Prostate gland (tissue), 2 donors: ENCODE measurements around the gene QSOX1.

Source experiments
- CTCF ChIP-seq, 4 experiments: fragments of 200-600 bp in 2 of 4; fragments of 450-650 bp in 2 of 4; sonication (generic) in 2 of 4; IDR thresholded peaks; 1 replicate in 3 of 4; 2 replicates in 1 of 4; pipeline ENCODE4 v1.5.1; 2016 to 2019; ENCODE audit warnings: antibody characterized with exemption in 4 of 4, mild to moderate bottlenecking in 2 of 4, moderate library complexity in 2 of 4
- POLR2A ChIP-seq: fragments of 450-650 bp; IDR thresholded peaks from one replicate; pipeline ENCODE4 v1.6.1; 2016; ENCODE audit warnings: antibody characterized with exemption, mild to moderate bottlenecking
- POLR2AphosphoS5 ChIP-seq: sonication (generic); formaldehyde crosslinking; IDR thresholded peaks from one replicate; pipeline ENCODE4 v1.6.1; 2017; ENCODE audit warnings: antibody characterized with exemption

- no peak for TF ChIP-seq CTCF (IDR thresholded peaks at IDR 0.05)
- TF ChIP-seq POLR2AphosphoS5, result no peak
- no peak for TF ChIP-seq POLR2A
Observed at GRCh38 chr1:180177931-180178330, 23.3 kb downstream of the QSOX1 start.
